Umbilical cord (tissue), 1 donor: ENCODE data around the gene DENND5B. TPM values are rescaled to one million over a fixed set of nuclear protein-coding genes. Genes with fewer than 3 reads are reported as not detected.

ENCODE experiments used
- total RNA-seq: library from RNA; depleted of rRNA; stranded (reverse); fragments of >200 nt; gene quantifications from one replicate; pipeline ENCODE4 v1.2.3, GENCODE V29; 2014; ENCODE audit warnings: low replicate concordance; ENCODE audit not compliant: insufficient read depth

Gene DENND5B
- total RNA-seq, 1 donor from 2014 or later = 26.2 TPM

Other genes starting within 250 kb of the DENND5B start
- gene ETFBKMT, start 68.6 kb upstream of the DENND5B start, total RNA-seq = 8.9 TPM
- 27.0 TPM for gene AMN1, start 137.9 kb upstream of the DENND5B start, total RNA-seq